Neural progenitor cell (in vitro differentiated cells): ENCODE results near the gene B3GALT4.

Experiments
- CTCF ChIP-seq: fragments of 200-600 bp; sonication (generic); IDR thresholded peaks from 2 replicates; pipeline ENCODE4 v1.5.1; 2017; ENCODE audit warnings: antibody characterized with exemption, mild to moderate bottlenecking
- EZH2 ChIP-seq: fragments of 200-600 bp; sonication (generic); IDR thresholded peaks from 2 replicates; pipeline ENCODE4 v1.6.1; 2017; ENCODE audit warnings: antibody characterized with exemption, mild to moderate bottlenecking, moderate library complexity

DNA sequence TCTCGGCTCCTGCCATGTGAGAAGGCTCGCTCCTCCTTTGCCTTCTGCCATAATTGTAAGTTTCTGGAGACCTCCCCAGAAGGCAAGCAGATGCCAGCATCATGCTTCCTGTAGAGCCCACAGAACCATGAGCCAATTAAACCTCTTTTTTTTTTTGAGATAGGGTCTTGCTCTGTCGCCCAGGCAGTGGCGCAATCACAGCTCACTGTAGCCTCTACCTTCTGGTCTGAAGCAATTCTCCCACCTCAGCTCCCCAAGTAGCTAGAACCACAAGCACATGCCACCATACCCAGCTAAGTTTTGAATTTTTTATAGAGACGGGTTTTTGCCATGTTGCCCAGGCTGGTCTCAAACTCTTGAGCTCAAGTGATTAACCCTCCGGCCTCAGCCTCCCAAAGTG is 40.1 kb upstream of the B3GALT4 start:
- TF ChIP-seq CTCF = no peak
- TF ChIP-seq EZH2 = no peak
